Lower lobe of right lung (tissue), 2 donors: ENCODE results near the gene MTERF1. TPM values are rescaled to one million over a fixed set of nuclear protein-coding genes. Genes with fewer than 3 reads are reported as not detected.

Experiments used
- ATAC-seq, 2 donors: fragments of 200-7000 bp; cut with Tn5 transposase; one replicate each; pipeline ENCODE4 v1.9.1; 2020 to 2022; ENCODE audit warnings: mild to moderate bottlenecking in 2 of 2, moderate library complexity in 2 of 2
- DNase-seq: peaks from one replicate; pipeline ENCODE4 v3.0.0-alpha.2; 2020
- H3K27ac ChIP-seq: fragments of 200-600 bp; one replicate; pipeline ENCODE4 v1.8.0; 2022
- H3K27me3 ChIP-seq: fragments of 200-600 bp; one replicate; pipeline ENCODE4 v1.8.0; 2022; ENCODE audit warnings: low read depth
- H3K36me3 ChIP-seq: fragments of 200-600 bp; one replicate; pipeline ENCODE4 v1.8.0; 2022; ENCODE audit warnings: mild to moderate bottlenecking
- H3K4me1 ChIP-seq: fragments of 200-600 bp; one replicate; pipeline ENCODE4 v1.8.0; 2022
- H3K4me3 ChIP-seq: fragments of 200-600 bp; one replicate; pipeline ENCODE4 v1.8.0; 2022; ENCODE audit warnings: mild to moderate bottlenecking
- H3K9me3 ChIP-seq: fragments of 200-600 bp; one replicate; pipeline ENCODE4 v1.8.0; 2022
- intact Hi-C: fragments of 100-400 bp; cut with DNase I; formaldehyde crosslinking; loops from one replicate; pipeline ENCODE4 v1.11.0; 2022
- total RNA-seq: library from RNA; stranded (reverse); fragmentation: NEBNext Ultra II Directional; extraction: Animal tissue kit (Norgen Biotek cat#: 25700); gene quantifications from one replicate; pipeline ENCODE4 v1.2.1, GENCODE V29; 2021
- TF ChIP-seq, protein P1 (sequence below): fragments of 200-600 bp; IDR thresholded peaks from one replicate; pipeline ENCODE4 v1.8.0; 2022; ENCODE audit warnings: antibody characterized with exemption, mild to moderate bottlenecking
- donor health status: DM: no; HTN: yes; CAD: no; lungs with severe emphysema.

Gene MTERF1
- total RNA-seq, 1 donor from 2014 or later, result 11.5 TPM

DNA sequence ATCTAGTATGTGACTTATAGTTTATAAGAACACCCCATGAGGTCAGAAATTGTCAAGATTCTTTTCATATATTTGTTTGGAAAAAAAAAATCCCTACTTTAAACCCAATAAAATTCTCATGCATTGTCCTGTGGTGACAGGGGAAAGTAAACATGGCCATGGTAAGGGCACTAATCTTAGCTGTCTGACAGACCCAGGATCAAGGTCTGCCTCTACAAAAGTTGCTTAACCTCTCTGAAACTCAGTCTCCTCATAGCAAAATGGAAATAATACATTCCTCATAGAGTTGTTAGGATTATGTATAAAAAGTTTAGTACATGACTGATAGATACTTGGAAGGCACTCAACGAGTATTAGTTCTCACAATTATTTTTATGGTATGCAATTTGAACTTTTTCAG lies 37.9 kb upstream of the MTERF1 start:
- H3K4me1 ChIP-seq, result no peaks in the 10 kb centered on the region
- ATAC-seq, result no peak
- no peak for DNase-seq
- H3K9me3 ChIP-seq, result no peaks in the 10 kb centered on the region
- H3K27ac ChIP-seq, result no peak overlapping the region
- no peaks in the 10 kb centered on the region for H3K27me3 ChIP-seq
- no peak overlapping the region for H3K4me3 ChIP-seq
- intact Hi-C loops, result no loop called here
- no peaks in the 10 kb centered on the region for H3K36me3 ChIP-seq
- TF ChIP-seq, protein P1, sequence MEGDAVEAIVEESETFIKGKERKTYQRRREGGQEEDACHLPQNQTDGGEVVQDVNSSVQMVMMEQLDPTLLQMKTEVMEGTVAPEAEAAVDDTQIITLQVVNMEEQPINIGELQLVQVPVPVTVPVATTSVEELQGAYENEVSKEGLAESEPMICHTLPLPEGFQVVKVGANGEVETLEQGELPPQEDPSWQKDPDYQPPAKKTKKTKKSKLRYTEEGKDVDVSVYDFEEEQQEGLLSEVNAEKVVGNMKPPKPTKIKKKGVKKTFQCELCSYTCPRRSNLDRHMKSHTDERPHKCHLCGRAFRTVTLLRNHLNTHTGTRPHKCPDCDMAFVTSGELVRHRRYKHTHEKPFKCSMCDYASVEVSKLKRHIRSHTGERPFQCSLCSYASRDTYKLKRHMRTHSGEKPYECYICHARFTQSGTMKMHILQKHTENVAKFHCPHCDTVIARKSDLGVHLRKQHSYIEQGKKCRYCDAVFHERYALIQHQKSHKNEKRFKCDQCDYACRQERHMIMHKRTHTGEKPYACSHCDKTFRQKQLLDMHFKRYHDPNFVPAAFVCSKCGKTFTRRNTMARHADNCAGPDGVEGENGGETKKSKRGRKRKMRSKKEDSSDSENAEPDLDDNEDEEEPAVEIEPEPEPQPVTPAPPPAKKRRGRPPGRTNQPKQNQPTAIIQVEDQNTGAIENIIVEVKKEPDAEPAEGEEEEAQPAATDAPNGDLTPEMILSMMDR, result no peak

DNA sequence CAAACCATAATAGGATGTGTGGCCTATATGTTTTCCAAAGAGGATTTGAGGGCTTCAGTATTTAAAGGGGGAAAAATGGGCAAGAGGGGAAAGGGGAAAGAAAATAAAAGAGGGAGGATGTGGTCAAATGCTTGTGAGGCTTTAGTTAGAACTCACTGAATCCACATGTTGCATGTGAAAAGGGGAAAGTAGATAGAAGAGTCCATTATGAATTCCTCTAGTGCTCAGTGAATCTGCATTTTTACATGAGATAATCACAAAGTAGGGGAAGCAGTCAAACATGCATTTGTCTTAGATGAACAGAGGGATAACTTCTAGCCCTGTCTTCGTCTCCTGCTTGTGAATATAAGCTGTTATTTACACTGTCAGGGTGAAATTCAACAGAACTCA lies 35.5 kb upstream of the MTERF1 start:
- no peak overlapping the region for H3K4me3 ChIP-seq
- no peak overlapping the region for H3K27ac ChIP-seq
- no peaks in the 10 kb centered on the region for H3K4me1 ChIP-seq
- DNase-seq, result no peak
- no peaks in the 10 kb centered on the region for H3K36me3 ChIP-seq
- intact Hi-C loops, result no loop called here
- H3K27me3 ChIP-seq, result no peaks in the 10 kb centered on the region
- H3K9me3 ChIP-seq, result no peaks in the 10 kb centered on the region
- TF ChIP-seq, protein P1, result no peak
- no peak for ATAC-seq

DNA sequence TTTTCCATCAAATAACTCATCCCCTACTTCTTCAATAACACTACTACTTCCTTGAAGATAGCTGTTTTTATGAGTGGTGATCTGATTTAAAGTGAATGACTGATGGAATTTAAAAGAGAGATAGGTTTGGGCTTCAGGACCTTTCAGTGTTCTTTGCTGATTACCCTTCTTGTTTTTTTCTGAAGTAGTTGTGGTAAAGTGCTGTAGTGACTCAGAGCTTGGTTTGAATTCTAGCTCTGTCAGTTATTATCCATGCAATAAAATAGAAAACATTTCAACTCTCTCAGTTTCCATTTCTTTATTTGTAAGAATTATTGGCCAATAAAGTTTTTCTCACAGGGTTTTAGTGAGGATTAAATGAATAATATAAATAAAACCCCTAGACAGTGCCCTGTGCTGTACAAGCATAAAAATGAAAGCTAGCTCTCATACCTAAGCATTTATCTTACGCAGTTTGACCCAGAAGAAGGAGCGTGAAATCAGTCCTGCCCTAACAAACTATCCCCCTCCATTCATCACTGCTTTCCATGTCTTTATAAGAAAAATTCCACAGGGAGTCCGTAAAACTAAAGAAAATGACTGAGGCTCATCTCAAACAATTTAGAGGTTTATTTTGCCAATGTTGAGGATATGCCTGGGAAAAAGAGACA lies 35.0 kb upstream of the MTERF1 start:
- intact Hi-C loops, result no loop called here
- Histone ChIP-seq H3K4me3 (no peak overlapping the region), H3K4me1 (no peaks in the 10 kb centered on the region), H3K9me3 (no peaks in the 10 kb centered on the region), H3K27me3 (no peaks in the 10 kb centered on the region), H3K36me3 (no peaks in the 10 kb centered on the region), H3K27ac (no peak overlapping the region)
- ATAC-seq (no peak), DNase-seq (no peak)
- TF ChIP-seq, protein P1, result no peak

DNA sequence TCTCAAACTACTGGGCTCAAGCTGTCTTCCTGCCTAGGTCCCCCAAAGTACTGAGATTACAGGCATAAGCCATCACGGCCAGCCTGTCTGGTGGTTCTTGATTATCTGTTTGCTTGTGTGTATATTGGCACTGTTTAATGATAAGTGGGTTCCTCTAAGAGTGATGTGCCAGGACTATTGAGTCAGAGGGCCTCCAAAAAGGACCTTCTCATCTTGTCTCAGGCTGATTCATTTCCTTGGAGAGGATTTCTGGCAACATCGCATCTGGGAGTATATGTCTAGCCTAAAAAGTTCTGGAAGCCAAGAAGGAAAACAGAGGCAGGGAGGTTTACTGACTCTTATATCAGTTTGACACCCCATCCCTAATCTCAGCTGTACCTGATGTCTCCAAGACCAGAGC lies 33.1 kb upstream of the MTERF1 start:
- DNase-seq, result no peak
- Histone ChIP-seq H3K27me3 (no peaks in the 10 kb centered on the region), H3K27ac (no peak overlapping the region), H3K4me1 (no peaks in the 10 kb centered on the region), H3K36me3 (no peaks in the 10 kb centered on the region), H3K4me3 (no peak overlapping the region), H3K9me3 (no peaks in the 10 kb centered on the region)
- intact Hi-C loops, result no loop called here
- TF ChIP-seq, protein P1, result no peak
- no peak for ATAC-seq

DNA sequence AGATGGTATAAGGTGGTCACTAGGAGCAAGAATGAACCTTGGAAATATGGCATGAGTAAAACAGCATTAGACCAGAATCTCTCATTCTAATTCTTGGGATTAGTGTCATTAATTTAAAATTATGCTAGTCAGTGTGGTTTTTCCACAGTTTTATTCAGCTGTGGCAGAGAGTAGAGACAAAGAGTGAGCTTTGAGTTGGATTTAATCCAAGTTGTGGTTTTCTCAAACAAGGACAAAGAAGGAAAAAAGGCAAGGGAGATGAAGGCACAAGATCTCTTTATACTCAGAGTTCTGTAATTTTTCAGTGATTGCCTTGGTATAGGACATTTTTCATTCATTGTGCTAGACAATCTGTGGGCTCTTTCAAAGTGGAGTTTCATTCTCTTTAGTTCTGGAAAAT lies 32.0 kb upstream of the MTERF1 start:
- Histone ChIP-seq H3K36me3 (no peaks in the 10 kb centered on the region), H3K27me3 (no peaks in the 10 kb centered on the region), H3K4me3 (no peak overlapping the region), H3K4me1 (no peaks in the 10 kb centered on the region), H3K27ac (no peak overlapping the region), H3K9me3 (no peaks in the 10 kb centered on the region)
- ATAC-seq (no peak), DNase-seq (no peak)
- TF ChIP-seq, protein P1, result no peak
- intact Hi-C loops, result no loop called here
